T-helper 2 cell treated with Interferon-gamma antibody and Interleukin-4, amounts not matched to agents 5 μg/mL and 100 μg/mL, for 36 hours (primary cell): Measurements from ENCODE around the gene SPDYE11.
"Not testable (repeated sequence)": the region's sequence is repeated elsewhere in the genome, so short reads cannot be mapped to it uniquely, and the experiment has no call there.

ENCODE experiments used
- DNase-seq: peaks from one replicate; pipeline ENCODE4 v3.0.0; 2021; ENCODE audit warnings: low spot score
- H3K27ac Mint-ChIP-seq: one replicate; pipeline ENCODE4 v1.8.0; 2021; ENCODE audit warnings: mild to moderate bottlenecking, mixed read lengths
- H3K27me3 Mint-ChIP-seq: one replicate; pipeline ENCODE4 v1.8.0; 2021; ENCODE audit warnings: low read depth, mixed read lengths
- H3K36me3 Mint-ChIP-seq: one replicate; pipeline ENCODE4 v1.8.0; 2021; ENCODE audit warnings: low read depth, mixed read lengths
- H3K4me1 Mint-ChIP-seq: one replicate; pipeline ENCODE4 v1.8.0; 2021; ENCODE audit warnings: low read depth, mixed read lengths
- H3K4me3 Mint-ChIP-seq: one replicate; pipeline ENCODE4 v1.8.0; 2022; ENCODE audit warnings: mild to moderate bottlenecking, moderate library complexity, mixed read lengths
- H3K9me3 Mint-ChIP-seq: one replicate; pipeline ENCODE4 v1.8.0; 2021; ENCODE audit warnings: mixed read lengths

The SPDYE11 gene, protein sequence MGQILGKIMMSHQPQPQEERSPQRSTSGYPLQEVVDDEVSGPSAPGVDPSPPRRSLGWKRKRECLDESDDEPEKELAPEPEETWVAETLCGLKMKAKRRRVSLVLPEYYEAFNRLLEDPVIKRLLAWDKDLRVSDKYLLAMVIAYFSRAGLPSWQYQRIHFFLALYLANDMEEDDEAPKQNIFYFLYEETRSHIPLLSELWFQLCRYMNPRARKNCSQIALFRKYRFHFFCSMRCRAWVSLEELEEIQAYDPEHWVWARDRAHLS

DNA sequence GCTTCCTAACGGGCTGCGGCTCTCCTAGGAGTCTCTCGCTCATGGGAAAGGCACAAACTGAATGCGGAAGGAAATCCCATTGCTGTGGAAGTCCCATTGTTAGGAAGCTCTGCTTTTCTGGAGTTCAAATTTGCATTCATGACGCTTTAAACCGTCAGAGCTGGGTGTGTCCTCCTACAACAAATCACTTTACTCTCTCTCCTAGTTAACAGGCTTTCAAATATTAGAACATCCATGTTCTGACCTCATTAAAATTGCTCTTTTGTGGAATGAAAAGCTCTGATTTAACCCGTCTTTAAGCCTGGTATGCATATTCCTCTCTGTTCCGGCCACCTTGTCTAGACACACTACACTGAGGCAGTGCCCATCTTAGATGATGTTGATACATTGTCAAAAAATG, at the start of gene SPDYE11:
SPDYE11 (minus strand) TSS at position 101 of the 400 bp plus-strand sequence. CDS start 1,800 bp downstream, outside the sequence.
- not testable (repeated sequence) for H3K4me3 Mint-ChIP-seq, H3K27me3 Mint-ChIP-seq, DNase-seq, H3K4me1 Mint-ChIP-seq, H3K27ac Mint-ChIP-seq, H3K36me3 Mint-ChIP-seq, H3K9me3 Mint-ChIP-seq

DNA sequence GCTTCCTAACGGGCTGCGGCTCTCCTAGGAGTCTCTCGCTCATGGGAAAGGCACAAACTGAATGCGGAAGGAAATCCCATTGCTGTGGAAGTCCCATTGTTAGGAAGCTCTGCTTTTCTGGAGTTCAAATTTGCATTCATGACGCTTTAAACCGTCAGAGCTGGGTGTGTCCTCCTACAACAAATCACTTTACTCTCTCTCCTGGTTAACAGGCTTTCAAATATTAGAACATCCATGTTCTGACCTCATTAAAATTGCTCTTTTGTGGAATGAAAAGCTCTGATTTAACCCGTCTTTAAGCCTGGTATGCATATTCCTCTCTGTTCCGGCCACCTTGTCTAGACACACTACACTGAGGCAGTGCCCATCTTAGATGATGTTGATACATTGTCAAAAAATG, 28.2 kb upstream of the SPDYE11 start, which contains the start of gene SPDYE9:
SPDYE9 (minus strand) TSS at position 101 of the 400 bp plus-strand sequence. CDS start 1,800 bp downstream, outside the sequence.
- H3K4me3 Mint-ChIP-seq, H3K27me3 Mint-ChIP-seq, H3K36me3 Mint-ChIP-seq, DNase-seq, H3K9me3 Mint-ChIP-seq, H3K4me1 Mint-ChIP-seq, H3K27ac Mint-ChIP-seq: not testable (repeated sequence)

DNA sequence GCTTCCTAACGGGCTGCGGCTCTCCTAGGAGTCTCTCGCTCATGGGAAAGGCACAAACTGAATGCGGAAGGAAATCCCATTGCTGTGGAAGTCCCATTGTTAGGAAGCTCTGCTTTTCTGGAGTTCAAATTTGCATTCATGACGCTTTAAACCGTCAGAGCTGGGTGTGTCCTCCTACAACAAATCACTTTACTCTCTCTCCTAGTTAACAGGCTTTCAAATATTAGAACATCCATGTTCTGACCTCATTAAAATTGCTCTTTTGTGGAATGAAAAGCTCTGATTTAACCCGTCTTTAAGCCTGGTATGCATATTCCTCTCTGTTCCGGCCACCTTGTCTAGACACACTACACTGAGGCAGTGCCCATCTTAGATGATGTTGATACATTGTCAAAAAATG, 28.0 kb downstream of the SPDYE11 start, which contains the start of gene SPDYE8:
SPDYE8 (minus strand) TSS at position 101 of the 400 bp plus-strand sequence. CDS start 1,800 bp downstream, outside the sequence.
- not testable (repeated sequence) for H3K4me1 Mint-ChIP-seq, H3K36me3 Mint-ChIP-seq, DNase-seq, H3K9me3 Mint-ChIP-seq, H3K27me3 Mint-ChIP-seq, H3K27ac Mint-ChIP-seq, H3K4me3 Mint-ChIP-seq

DNA sequence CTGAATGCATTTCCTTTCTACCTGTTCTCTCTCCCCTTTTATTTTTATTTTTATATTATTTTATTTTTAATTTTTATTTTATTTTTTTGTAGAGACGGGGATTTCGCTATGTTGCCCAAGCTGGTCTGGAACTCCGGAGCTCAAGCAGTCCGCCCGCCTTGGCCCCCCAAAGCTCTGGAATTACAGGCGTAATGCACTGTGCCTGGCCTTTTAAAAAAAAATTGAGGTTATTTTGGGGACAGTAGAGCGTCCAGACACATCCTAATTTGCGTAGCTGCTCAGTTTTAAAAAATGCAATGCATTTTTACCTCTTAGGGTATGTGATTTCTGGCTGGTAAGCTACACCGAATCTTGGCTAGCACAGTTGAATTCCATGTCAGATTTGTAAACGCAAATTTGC, 51.2 kb downstream of the SPDYE11 start:
- not testable (repeated sequence) for DNase-seq, H3K27me3 Mint-ChIP-seq, H3K36me3 Mint-ChIP-seq, H3K9me3 Mint-ChIP-seq, H3K4me1 Mint-ChIP-seq, H3K27ac Mint-ChIP-seq, H3K4me3 Mint-ChIP-seq

DNA sequence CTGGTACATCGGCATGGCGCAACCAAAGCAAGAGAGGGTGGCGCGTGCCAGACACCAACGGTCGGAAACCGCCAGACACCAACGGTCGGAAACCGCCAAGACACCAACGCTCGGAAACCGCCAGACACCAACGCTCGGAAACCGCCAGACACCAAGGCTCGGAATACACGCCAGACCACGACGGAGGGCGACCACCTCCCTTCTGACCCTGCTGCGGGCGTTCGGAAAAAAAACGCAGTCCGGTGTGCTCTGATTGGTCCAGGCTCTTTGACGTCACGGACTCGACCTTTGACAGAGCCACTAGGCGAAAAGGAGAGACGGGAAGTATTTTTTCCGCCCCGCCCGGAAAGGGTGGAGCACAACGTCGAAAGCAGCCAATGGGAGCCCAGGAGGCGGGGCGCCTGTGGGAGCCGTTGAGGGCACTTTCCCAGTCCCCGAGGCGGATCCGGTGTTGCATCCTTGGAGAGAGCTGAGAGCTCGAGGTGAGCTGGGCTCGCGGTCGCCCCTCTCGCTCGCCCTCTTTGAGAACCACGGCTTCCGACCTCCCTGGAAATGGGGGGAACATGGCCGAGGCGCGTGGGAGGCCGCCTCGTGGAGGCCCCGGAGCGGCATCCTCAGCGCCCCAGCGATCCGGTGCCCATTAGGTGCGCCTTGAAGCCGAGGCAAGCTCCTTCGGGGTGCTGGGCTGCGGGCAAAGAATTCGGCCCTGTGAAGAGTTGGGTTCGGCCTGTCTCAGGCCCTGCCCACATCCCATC, 51.8 kb downstream of the SPDYE11 start:
- DNase-seq = peak; percentile 93

DNA sequence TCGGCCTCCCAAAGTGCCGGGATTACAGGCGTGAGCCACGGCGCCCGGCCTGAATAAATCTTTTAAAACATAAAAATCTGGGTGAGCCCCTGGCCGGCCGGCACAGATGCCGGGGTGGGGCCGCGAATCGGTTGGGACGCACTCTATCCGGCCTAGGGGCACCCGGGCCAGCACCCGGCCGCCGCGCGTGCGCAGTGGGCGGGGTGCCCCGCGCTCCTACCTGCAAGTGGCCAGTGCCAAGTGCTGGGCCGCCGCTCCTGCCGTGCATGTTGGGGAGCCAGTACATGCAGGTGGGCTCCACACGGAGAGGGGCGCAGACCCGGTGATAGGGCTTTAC, 52.4 kb downstream of the SPDYE11 start:
- not testable (repeated sequence) for H3K4me1 Mint-ChIP-seq, H3K9me3 Mint-ChIP-seq, H3K27me3 Mint-ChIP-seq, H3K36me3 Mint-ChIP-seq
- peak overlapping the region; percentile 99 for H3K27ac Mint-ChIP-seq
- H3K4me3 Mint-ChIP-seq = peak overlapping the region; percentile 95
- DNase-seq = peak; percentile 80

More for the DNA sequence above, 51.8 kb downstream of the SPDYE11 start:
- H3K36me3 Mint-ChIP-seq, H3K9me3 Mint-ChIP-seq, H3K27me3 Mint-ChIP-seq, H3K4me1 Mint-ChIP-seq: not testable (repeated sequence)
- Mint-ChIP-seq H3K27ac (peak overlapping the region; percentile 99), H3K4me3 (peak overlapping the region; percentile 95)

DNA sequence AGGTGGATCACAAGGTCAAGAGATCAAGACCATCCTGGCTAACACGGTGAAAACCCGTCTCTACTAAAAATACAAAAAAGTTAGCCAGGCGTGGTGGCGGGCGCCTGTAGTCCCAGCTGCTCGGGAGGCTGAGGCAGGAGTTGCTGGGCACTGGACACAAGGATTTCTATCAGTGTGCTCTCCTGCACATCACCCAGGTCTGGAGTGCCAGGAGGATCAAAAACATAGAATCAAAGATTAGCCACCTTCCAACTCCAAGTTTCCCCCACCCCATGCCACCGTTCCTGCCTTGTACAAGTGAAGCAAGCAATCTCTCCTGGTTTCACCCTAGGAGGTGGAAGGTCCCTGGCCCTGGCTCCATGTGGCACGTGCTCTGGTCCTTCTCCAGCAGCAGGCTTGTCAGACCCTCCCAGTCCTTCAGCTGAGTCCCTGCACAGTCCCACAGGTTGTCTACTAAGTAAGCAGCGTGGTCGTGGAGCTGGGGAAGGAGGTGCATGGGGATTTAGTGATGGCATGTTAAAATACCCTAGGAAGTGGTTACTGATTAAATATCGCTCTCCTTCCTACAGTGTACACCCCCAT, 59.7 kb downstream of the SPDYE11 start:
- not testable (repeated sequence) for DNase-seq, H3K27ac Mint-ChIP-seq, H3K36me3 Mint-ChIP-seq, H3K4me3 Mint-ChIP-seq, H3K27me3 Mint-ChIP-seq, H3K4me1 Mint-ChIP-seq, H3K9me3 Mint-ChIP-seq
